Adipocyte (in vitro differentiated cells): ENCODE results near the gene POP5.
"Not testable (repeated sequence)": the region's sequence is repeated elsewhere in the genome, so short reads cannot be mapped to it uniquely, and the experiment has no call there.

Experiments
- DNase-seq: peaks from one replicate; pipeline ENCODE4 v3.0.0-alpha.2; 2015; ENCODE audit warnings: low read depth
- H3K27me3 ChIP-seq: replicated peaks from 2 replicates; pipeline ENCODE4 v1.7.0; 2013; ENCODE audit warnings: mild to moderate bottlenecking, low read length, moderate library complexity; ENCODE audit not compliant: control insufficient read depth, insufficient read depth
- H3K36me3 ChIP-seq: 2 replicates; pipeline ENCODE4 v1.7.0; 2013; ENCODE audit warnings: low read length, mild to moderate bottlenecking, moderate library complexity; ENCODE audit not compliant: control insufficient read depth, insufficient read depth, severe bottlenecking
- H3K4me1 ChIP-seq: 2 replicates; pipeline ENCODE4 v1.7.0; 2013; ENCODE audit warnings: mild to moderate bottlenecking, low read length, moderate library complexity; ENCODE audit not compliant: control insufficient read depth, insufficient read depth
- H3K4me3 ChIP-seq: 2 replicates; pipeline ENCODE4 v1.7.0; 2013; ENCODE audit warnings: mild to moderate bottlenecking, low read length, moderate library complexity
- H3K9ac ChIP-seq: 2 replicates; pipeline ENCODE4 v1.7.0; 2013; ENCODE audit warnings: mild to moderate bottlenecking, low read length, moderate library complexity
- H3K9me3 ChIP-seq: 2 replicates; pipeline ENCODE4 v1.7.0; 2013; ENCODE audit warnings: mild to moderate bottlenecking, low read length, moderate library complexity; ENCODE audit not compliant: control insufficient read depth

The POP5 gene

DNA sequence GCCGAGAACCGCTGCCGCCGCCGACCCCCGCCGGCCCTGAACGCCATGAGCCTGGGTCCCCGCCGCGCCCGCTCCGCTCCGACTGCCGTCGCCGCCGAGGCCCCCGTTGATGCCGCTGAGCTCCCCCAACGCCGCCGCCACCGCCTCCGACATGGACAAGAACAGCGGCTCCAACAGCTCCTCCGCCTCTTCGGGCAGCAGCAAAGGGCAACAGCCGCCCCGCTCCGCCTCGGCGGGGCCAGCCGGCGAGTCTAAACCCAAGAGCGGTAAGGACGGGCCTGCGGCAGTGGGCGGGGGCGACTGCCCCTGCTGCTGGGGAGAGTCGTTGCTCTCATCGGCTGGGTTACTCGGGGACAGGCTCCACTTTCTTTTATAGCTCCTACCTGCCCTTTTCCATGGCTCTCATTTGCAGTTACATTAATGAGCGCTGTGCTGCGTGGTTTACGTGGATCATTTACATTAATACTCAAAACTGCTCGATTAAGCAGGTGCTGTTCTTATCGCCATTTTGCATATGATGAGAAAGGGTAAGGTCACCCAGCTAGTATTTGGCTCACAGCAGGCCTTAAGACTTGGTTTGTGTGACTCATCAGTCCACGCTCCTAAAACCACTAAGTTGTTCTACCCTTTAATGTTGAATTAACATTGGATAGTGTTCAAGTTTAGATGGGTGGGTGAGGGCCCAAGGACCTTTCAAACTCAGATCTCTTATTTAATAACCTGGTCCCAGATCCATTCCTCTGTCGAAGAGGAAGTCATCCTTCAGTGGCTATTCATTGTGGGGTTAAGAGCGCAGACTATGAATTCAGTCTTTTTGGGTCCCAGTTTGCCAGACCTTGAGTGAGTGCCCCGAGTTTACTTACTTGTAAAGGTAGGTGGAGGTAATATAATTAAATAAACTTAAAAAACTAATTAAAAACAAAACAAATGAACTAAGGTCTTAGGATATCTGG is 46.2 kb downstream of the POP5 start:
- H3K4me1 ChIP-seq = peaks cover 45% of the 10 kb centered on the region
- no peaks in the 10 kb centered on the region for H3K9me3 ChIP-seq
- peak overlapping the region; percentile 98 for H3K9ac ChIP-seq
- H3K36me3 ChIP-seq = no peaks in the 10 kb centered on the region
- peak overlapping the region; percentile 96 for H3K4me3 ChIP-seq
- DNase-seq = peak; percentile 79
- H3K27me3 ChIP-seq = no peaks in the 10 kb centered on the region

DNA sequence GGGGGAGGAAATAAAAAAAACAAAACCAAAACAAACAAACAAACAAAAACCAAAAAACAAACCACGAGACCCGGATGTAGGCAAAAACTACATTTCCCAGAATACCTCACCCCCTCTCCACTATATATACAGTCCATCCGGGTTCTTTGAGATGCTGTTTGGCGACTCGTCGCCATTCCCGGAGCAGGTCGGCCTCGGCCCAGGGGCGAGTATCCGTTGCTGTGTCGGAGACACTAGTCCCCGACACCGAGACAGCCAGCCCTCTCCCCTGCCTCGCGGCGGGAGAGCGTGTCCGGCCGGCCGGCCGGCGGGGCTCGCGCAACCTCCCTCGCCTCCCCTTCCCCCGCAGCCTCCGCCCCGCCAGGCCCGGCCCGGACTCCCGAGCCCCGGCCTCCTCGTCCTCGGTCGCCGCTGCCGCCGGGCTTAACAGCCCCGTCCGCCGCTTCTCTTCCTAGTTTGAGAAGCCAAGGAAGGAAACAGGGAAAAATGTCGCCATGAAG is 46.9 kb downstream of the POP5 start, which contains the start of gene RNF10:
RNF10 (plus strand) TSS at position 154 of the 500 bp plus-strand sequence. CDS start 456 bp downstream, outside the sequence.
- Histone ChIP-seq H3K9ac (peak within 1 kb of the TSS; percentile 98), H3K27me3 (no peaks in the 10 kb centered on the region), H3K4me3 (peak within 1 kb of the TSS; percentile 96), H3K36me3 (no peaks in the 10 kb centered on the region), H3K4me1 (peaks cover 45% of the 10 kb centered on the region), H3K9me3 (no peaks in the 10 kb centered on the region)
- DNase-seq = peak; percentile 93

GRCh38 chr12:120532701-120533238 is 48.4 kb downstream of the POP5 start:
- no peak for DNase-seq
- Histone ChIP-seq H3K4me1 (peaks cover 31% of the 10 kb centered on the region), H3K27me3 (no peaks in the 10 kb centered on the region), H3K9ac (no peak overlapping the region), H3K9me3 (no peaks in the 10 kb centered on the region), H3K36me3 (no peaks in the 10 kb centered on the region), H3K4me3 (no peak overlapping the region)

DNA sequence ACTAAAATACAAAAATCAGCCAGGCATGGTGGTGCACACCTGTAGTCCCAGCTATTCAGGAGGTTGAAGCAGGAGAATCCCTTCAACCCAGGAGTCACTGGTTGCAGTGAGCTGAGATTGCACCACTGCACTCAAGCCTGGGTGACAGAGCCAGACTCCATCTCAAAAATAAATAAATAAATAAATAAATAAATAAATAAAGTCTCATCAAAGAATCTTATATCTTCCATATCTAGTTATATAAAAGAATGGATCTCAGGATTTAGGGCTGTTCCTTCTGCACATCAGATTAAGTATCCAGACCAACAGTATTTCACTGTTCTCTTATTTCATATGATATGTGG is 50.8 kb downstream of the POP5 start:
- not testable (repeated sequence) for H3K36me3 ChIP-seq, H3K9me3 ChIP-seq, H3K27me3 ChIP-seq, H3K4me1 ChIP-seq, DNase-seq
- Histone ChIP-seq H3K4me3 (peak overlapping the region; percentile 87), H3K9ac (peak overlapping the region; percentile 92)

- Histone ChIP-seq H3K4me1 (peaks cover 7% of the 10 kb centered on the region), H3K9ac (peak overlapping the region; percentile 92), H3K36me3 (no peaks in the 10 kb centered on the region), H3K9me3 (no peaks in the 10 kb centered on the region), H3K4me3 (peak overlapping the region; percentile 87), H3K27me3 (no peaks in the 10 kb centered on the region)
- DNase-seq = peak; percentile 61
These were observed 51.4 kb downstream of the POP5 start for GRCh38 chr12:120529641-120530417.

GRCh38 chr12:120528861-120529525 is 52.2 kb downstream of the POP5 start, which contains the start of gene COQ5:
COQ5 (minus strand) TSS chr12:120529158; CDS start chr12:120529141, 17 bp downstream.
- peak within 1 kb of the TSS; percentile 92 for H3K9ac ChIP-seq
- H3K4me1 ChIP-seq = peaks cover 7% of the 10 kb centered on the region
- H3K4me3 ChIP-seq = peak within 1 kb of the TSS; percentile 87
- no peaks in the 10 kb centered on the region for H3K36me3 ChIP-seq
- DNase-seq = peak; percentile 96
- no peaks in the 10 kb centered on the region for H3K27me3 ChIP-seq
- H3K9me3 ChIP-seq = no peaks in the 10 kb centered on the region
